Measurements from ENCODE around the gene SORCS2.

SORCS2 gene

DNA sequence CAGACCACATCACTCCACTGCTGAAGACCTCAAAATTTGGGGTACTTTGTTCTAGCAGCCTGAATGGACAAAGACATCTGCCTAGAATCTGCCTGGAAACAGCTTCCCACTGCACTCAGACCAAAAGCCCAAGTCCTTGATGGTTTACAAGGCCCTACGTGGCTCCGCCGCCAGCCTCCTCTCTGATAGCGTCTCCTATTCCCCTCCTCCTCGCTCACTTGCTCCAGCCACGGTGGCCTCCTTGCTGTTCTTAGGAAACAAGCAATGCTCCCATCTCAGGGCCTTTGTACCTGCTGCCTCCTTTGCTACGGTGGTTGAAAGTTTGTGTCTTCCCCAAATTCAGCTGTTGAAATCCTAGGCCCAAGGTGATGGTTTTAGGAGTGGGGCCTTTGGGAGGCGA, 34.7 kb upstream of the SORCS2 start:
- Histone ChIP-seq H3K27me3 (ENCODE audit: insufficient read depth, low read length) (no peaks in the 10 kb centered on the region), H3K9me2 (ENCODE audit: low read depth, low read length) (no peaks in the 10 kb centered on the region), H3K9me3 (ENCODE audit: low read length) (no peaks in the 10 kb centered on the region), H4K20me1 (ENCODE audit: insufficient read depth, low read length) (no peaks in the 10 kb centered on the region), H3K4me3 (ENCODE audit: low read depth, low read length, poor library complexity, severe bottlenecking) (no peak overlapping the region), H3K79me2 (ENCODE audit: insufficient read depth, low read length) (no peaks in the 10 kb centered on the region), H3K27ac (ENCODE audit: low read depth, low read length, poor library complexity, severe bottlenecking) (no peak overlapping the region), H2AFZ (ENCODE audit: low read length) (no peak overlapping the region), H3F3A (ENCODE audit: insufficient read depth, low read length) (no peaks in the 10 kb centered on the region), H3K4me1 (ENCODE audit: insufficient read depth, low read length, severe bottlenecking) (no peaks in the 10 kb centered on the region), H3K9ac (ENCODE audit: low read length) (no peak overlapping the region), H3K4me2 (ENCODE audit: low read length) (no peak overlapping the region), H3K36me3 (ENCODE audit: insufficient read depth, low read length) (no peaks in the 10 kb centered on the region)
- TF ChIP-seq, protein P1, sequence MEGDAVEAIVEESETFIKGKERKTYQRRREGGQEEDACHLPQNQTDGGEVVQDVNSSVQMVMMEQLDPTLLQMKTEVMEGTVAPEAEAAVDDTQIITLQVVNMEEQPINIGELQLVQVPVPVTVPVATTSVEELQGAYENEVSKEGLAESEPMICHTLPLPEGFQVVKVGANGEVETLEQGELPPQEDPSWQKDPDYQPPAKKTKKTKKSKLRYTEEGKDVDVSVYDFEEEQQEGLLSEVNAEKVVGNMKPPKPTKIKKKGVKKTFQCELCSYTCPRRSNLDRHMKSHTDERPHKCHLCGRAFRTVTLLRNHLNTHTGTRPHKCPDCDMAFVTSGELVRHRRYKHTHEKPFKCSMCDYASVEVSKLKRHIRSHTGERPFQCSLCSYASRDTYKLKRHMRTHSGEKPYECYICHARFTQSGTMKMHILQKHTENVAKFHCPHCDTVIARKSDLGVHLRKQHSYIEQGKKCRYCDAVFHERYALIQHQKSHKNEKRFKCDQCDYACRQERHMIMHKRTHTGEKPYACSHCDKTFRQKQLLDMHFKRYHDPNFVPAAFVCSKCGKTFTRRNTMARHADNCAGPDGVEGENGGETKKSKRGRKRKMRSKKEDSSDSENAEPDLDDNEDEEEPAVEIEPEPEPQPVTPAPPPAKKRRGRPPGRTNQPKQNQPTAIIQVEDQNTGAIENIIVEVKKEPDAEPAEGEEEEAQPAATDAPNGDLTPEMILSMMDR (IDR thresholded peaks at IDR 0.05; ENCODE audit: low read length), result no peak
- TF ChIP-seq EZH2 (IDR thresholded peaks at IDR 0.05; ENCODE audit: borderline replicate concordance, low read length), result no peak

DNA sequence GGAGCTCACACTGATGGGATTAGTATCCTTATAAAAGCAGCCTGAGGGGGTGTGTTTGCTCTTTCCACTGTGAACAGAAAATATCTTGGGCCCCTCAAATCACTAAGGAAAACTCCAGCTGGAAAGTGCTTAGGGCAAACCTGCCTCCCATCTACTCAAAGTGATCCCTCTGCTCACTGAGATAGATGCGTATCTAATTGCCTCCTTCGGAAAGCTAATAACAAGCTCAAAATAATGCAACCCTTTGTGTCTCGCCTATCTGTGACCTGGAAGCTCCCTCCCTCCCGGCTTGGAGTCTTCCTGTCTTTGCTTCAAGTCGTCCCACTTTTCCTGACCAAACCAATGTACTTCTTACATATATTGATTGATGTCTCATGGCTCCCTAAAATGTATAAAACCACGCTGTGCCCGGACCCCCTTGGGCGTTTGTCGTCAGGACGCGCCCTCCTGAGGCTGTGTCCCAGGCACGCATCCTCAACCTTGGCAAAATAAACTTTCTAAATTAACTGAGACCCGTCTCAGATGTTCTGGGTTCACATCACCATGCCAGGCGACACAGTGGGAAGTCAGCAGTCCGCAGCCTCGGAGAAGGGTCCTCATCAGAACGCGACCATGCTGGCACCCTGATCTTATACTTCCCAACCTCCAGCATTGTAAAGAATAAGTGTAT, 34.1 kb upstream of the SORCS2 start:
- H3K9me2 ChIP-seq (ENCODE audit: low read depth, low read length), result no peaks in the 10 kb centered on the region
- no peak overlapping the region for H2AFZ ChIP-seq (ENCODE audit: low read length)
- no peaks in the 10 kb centered on the region for H3K4me1 ChIP-seq (ENCODE audit: insufficient read depth, low read length, severe bottlenecking)
- no peaks in the 10 kb centered on the region for H3F3A ChIP-seq (ENCODE audit: insufficient read depth, low read length)
- TF ChIP-seq EZH2 (IDR thresholded peaks at IDR 0.05; ENCODE audit: borderline replicate concordance, low read length), result no peak
- TF ChIP-seq, protein P1 (IDR thresholded peaks at IDR 0.05; ENCODE audit: low read length), result no peak
- H3K36me3 ChIP-seq (ENCODE audit: insufficient read depth, low read length), result no peaks in the 10 kb centered on the region
- H4K20me1 ChIP-seq (ENCODE audit: insufficient read depth, low read length), result no peaks in the 10 kb centered on the region
- H3K9ac ChIP-seq (ENCODE audit: low read length), result no peak overlapping the region
- no peak overlapping the region for H3K4me2 ChIP-seq (ENCODE audit: low read length)
- H3K27me3 ChIP-seq (ENCODE audit: insufficient read depth, low read length), result no peaks in the 10 kb centered on the region
- H3K9me3 ChIP-seq (ENCODE audit: low read length), result no peaks in the 10 kb centered on the region
- H3K27ac ChIP-seq (ENCODE audit: low read depth, low read length, poor library complexity, severe bottlenecking), result no peak overlapping the region
- no peaks in the 10 kb centered on the region for H3K79me2 ChIP-seq (ENCODE audit: insufficient read depth, low read length)
- no peak overlapping the region for H3K4me3 ChIP-seq (ENCODE audit: low read depth, low read length, poor library complexity, severe bottlenecking)

DNA sequence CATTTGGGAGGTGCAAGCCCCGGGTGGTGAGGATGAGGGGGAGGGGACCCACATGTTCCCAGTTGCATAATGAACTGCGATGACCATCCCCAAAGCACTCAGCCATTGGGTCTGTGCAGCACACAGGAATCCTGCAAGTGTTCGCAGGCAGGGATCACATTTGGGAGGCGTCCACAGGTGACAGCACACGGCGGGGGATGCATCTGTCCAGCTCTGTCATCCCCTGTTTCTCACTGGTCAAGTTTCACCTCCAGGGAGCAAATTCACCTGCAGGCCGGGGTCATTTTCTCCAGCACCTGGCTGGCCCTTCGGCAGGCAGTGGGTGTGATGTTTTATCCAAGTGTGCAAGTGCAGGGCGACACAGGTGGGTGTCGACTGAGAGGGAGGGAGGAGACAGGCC, 33.3 kb upstream of the SORCS2 start:
- no peak for TF ChIP-seq EZH2 (IDR thresholded peaks at IDR 0.05; ENCODE audit: borderline replicate concordance, low read length)
- TF ChIP-seq, protein P1 (IDR thresholded peaks at IDR 0.05; ENCODE audit: low read length), result no peak
- Histone ChIP-seq H3F3A (ENCODE audit: insufficient read depth, low read length) (no peaks in the 10 kb centered on the region), H3K4me1 (ENCODE audit: insufficient read depth, low read length, severe bottlenecking) (no peaks in the 10 kb centered on the region), H3K9me3 (ENCODE audit: low read length) (no peaks in the 10 kb centered on the region), H3K4me3 (ENCODE audit: low read depth, low read length, poor library complexity, severe bottlenecking) (no peak overlapping the region), H3K4me2 (ENCODE audit: low read length) (no peak overlapping the region), H2AFZ (ENCODE audit: low read length) (no peak overlapping the region), H3K9ac (ENCODE audit: low read length) (no peak overlapping the region), H4K20me1 (ENCODE audit: insufficient read depth, low read length) (no peaks in the 10 kb centered on the region), H3K27ac (ENCODE audit: low read depth, low read length, poor library complexity, severe bottlenecking) (no peak overlapping the region), H3K27me3 (ENCODE audit: insufficient read depth, low read length) (no peaks in the 10 kb centered on the region), H3K36me3 (ENCODE audit: insufficient read depth, low read length) (no peaks in the 10 kb centered on the region), H3K79me2 (ENCODE audit: insufficient read depth, low read length) (no peaks in the 10 kb centered on the region), H3K9me2 (ENCODE audit: low read depth, low read length) (no peaks in the 10 kb centered on the region)

Data from OCI-LY1 (cell line).